Measurements from ENCODE around the gene TASP1. TPM values are rescaled to one million over a fixed set of nuclear protein-coding genes. Genes with fewer than 3 reads are reported as not detected.

TASP1 gene
- total RNA-seq, 1 experiment from 2014 or later = 9.5 TPM

GRCh38 chr20:13442986-13443385, 195.7 kb downstream of the TASP1 start:
- no peak overlapping the region for H2BK120ac ChIP-seq (ENCODE audit: low read depth, low read length, poor library complexity, severe bottlenecking)
- H3T11ph ChIP-seq (ENCODE audit: low read length) = no peak overlapping the region
- H3K27ac Mint-ChIP-seq = no peak overlapping the region
- WGBS (ENCODE audit: extremely low coverage, insufficient read length, low lambda C conversion rate) = no CpG with 5 or more reads among the region's 1 CpG
- H3K9me3 Mint-ChIP-seq = peaks cover 9 to 13% of the 10 kb centered on the region in 2 experiments; a peak in 4 of 5 replicates
- no peak overlapping the region for H2BK20ac ChIP-seq (ENCODE audit: low read depth, low read length, poor library complexity, severe bottlenecking)
- H4K5ac ChIP-seq (ENCODE audit: insufficient read length, low read depth, low read length) = no peak overlapping the region
- no peak overlapping the region for H3K56ac ChIP-seq (ENCODE audit: insufficient read length, low read depth, low read length)
- H3K23ac ChIP-seq (ENCODE audit: insufficient read length, low read depth, low read length) = no peak overlapping the region
- no peak overlapping the region for H3K27ac ChIP-seq (ENCODE audit: insufficient read length, low read depth, low read length)
- H3K9ac ChIP-seq (ENCODE audit: extremely low read depth, insufficient read length, low read length) = no peak overlapping the region
- no peak overlapping the region for H3K14ac ChIP-seq (ENCODE audit: insufficient read depth, low read length)
- no peak overlapping the region for H3K4me3 Mint-ChIP-seq
- no peak for DNase-seq
- H3K9me3 ChIP-seq (ENCODE audit: control insufficient read depth, low read depth, low read length) = no peaks in the 10 kb centered on the region
- no peak overlapping the region for H3K4me2 ChIP-seq (ENCODE audit: insufficient read depth, insufficient read length, low read length)
- H3K4me1 Mint-ChIP-seq = no peaks in the 10 kb centered on the region
- no peaks in the 10 kb centered on the region for H3K23me2 ChIP-seq (ENCODE audit: insufficient read length, low read depth, low read length, poor library complexity, severe bottlenecking)
- H3K79me2 ChIP-seq (ENCODE audit: insufficient read depth, low read length) = no peaks in the 10 kb centered on the region
- no peak overlapping the region for H3K18ac ChIP-seq (ENCODE audit: insufficient read length, low read depth, low read length)
- no peak overlapping the region for H2BK15ac ChIP-seq (ENCODE audit: low read depth, low read length)
- no peak overlapping the region for H3K4ac ChIP-seq (ENCODE audit: low read depth, low read length)
- H3K36me3 Mint-ChIP-seq (ENCODE audit: insufficient read depth in 1 of 3, low read depth in 3 of 3) = peaks cover 0 to 15% (median 6%) of the 10 kb centered on the region in 3 experiments; a peak in 5 of 7 replicates
- TF ChIP-seq, protein P1, sequence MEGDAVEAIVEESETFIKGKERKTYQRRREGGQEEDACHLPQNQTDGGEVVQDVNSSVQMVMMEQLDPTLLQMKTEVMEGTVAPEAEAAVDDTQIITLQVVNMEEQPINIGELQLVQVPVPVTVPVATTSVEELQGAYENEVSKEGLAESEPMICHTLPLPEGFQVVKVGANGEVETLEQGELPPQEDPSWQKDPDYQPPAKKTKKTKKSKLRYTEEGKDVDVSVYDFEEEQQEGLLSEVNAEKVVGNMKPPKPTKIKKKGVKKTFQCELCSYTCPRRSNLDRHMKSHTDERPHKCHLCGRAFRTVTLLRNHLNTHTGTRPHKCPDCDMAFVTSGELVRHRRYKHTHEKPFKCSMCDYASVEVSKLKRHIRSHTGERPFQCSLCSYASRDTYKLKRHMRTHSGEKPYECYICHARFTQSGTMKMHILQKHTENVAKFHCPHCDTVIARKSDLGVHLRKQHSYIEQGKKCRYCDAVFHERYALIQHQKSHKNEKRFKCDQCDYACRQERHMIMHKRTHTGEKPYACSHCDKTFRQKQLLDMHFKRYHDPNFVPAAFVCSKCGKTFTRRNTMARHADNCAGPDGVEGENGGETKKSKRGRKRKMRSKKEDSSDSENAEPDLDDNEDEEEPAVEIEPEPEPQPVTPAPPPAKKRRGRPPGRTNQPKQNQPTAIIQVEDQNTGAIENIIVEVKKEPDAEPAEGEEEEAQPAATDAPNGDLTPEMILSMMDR (conservative IDR thresholded peaks at IDR 0.05) = no peak
- H2BK5ac ChIP-seq (ENCODE audit: insufficient read length, low read length) = no peak overlapping the region
- no peaks in the 10 kb centered on the region for H3K27me3 Mint-ChIP-seq (ENCODE audit: low read depth)
- H4K91ac ChIP-seq (ENCODE audit: insufficient read length, low read depth, low read length) = no peak overlapping the region
- no peaks in the 10 kb centered on the region for H4K20me1 ChIP-seq (ENCODE audit: control insufficient read depth, insufficient read depth, insufficient read length)
- H3K4me1 ChIP-seq (ENCODE audit: insufficient read depth, low read length) = no peaks in the 10 kb centered on the region
- no peaks in the 10 kb centered on the region for H3K79me1 ChIP-seq (ENCODE audit: insufficient read depth, low read depth, low read length, poor library complexity, severe bottlenecking)
- no peaks in the 10 kb centered on the region for H3K27me3 ChIP-seq (ENCODE audit: insufficient read depth, low read length)
- no peak overlapping the region for H2BK12ac ChIP-seq (ENCODE audit: insufficient read length, low read depth, low read length)
- H2AFZ ChIP-seq (ENCODE audit: low read length) = no peak overlapping the region
- H4K8ac ChIP-seq (replicated peaks; ENCODE audit: insufficient read length, low read depth, low read length) = no peak overlapping the region
- H2AK5ac ChIP-seq (ENCODE audit: insufficient read length, low read length) = no peak overlapping the region

All from H9 (cell line).